T-helper 1 cell treated with Interleukin-12 subunit alpha and Interleukin-12 subunit beta and Interleukin-4 antibody, amounts not matched to agents 30 ng/mL and 1 ng/mL, for 36 hours (primary cell): ENCODE results near the gene LCOR. TPM values are rescaled to one million over a fixed set of nuclear protein-coding genes. Genes with fewer than 3 reads are reported as not detected.

Experiments used
- intact Hi-C: fragments of 100-400 bp; cut with micrococcal nuclease; formaldehyde crosslinking; loops from one replicate; pipeline ENCODE4 v1.15.1; 2024
- total RNA-seq: library from RNA; stranded (reverse); gene quantifications from 2 replicates; pipeline ENCODE4 v1.2.3, GENCODE V29; 2022

LCOR gene
- total RNA-seq, 1 donor from 2014 or later = 30.5 TPM

DNA sequence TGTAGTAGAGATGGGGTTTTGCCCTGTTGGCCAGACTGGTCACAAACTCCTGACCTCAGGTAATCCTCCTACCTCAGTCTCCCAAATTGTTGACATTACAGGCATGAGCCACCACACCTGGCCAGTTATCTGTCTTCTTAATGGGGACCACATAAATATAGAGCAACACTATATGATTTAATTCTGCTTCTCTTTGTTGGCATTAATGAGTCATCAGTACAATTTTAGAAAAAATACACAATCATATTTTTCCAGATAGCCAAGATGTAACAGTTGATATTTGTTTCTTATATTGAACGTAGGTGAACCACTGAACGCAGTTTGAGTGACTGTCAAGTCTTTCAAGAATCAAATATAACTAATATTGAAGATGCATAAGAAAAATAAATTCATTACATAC lies 48.5 kb downstream of the LCOR start:
- intact Hi-C loops = no loop called here

DNA sequence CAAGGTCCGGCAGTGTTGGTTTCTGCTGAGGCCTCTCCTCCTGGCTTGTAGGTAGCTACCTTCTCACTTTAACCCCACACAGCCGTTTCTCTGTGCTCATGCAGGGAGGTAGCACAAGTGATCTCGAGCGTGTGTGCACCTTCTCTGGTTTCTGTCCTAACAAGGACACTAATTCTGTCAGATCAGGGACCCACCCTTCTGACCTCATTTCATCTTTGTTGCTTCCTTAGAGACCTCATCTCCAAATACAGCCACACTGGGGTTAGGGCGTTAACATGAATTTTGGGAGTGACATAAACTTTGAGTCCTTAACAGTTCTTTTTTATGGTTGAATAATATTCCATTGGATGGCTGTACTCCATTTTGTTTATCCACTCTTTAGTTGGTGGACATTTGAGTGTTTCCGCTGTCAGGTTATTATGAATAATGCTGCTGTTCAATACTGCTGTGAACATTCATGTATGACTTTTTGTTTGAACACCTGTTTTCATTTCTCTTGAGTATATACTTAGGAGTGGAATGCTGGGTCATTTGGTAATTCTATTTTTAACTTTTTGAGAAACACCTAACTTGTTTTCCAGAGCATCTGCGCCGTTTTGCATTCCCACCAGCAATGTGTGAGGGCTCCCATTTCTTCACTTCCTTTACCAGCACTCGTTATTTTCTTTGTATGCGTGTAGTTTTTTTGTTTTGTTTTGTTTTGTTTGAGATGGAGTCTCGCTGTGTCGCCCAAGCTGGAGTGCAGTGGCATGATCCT lies 57.5 kb downstream of the LCOR start:
- intact Hi-C loops = no loop called here

DNA sequence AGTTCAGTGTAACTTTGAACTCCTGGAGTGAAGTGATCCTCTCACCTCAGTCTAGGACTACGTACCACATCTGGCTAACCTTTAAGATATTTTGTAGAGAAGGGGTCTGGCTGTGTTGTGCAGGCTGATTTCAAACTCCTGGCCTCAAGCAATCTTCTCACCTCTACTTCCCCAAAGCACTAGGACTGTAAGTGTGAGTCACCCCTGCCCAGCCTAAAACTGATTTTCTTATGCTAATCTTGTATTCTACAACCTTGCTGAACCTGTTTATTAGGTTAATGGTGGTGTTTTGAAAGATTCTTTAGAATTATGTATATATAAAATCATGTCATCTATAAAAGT lies 58.0 kb downstream of the LCOR start:
- intact Hi-C loops = no loop called here

- intact Hi-C loops = no loop called here
Measured at GRCh38 chr10:96890580-96890979, 58.5 kb downstream of the LCOR start.

GRCh38 chr10:96891840-96892239 lies 59.7 kb downstream of the LCOR start:
- intact Hi-C loops = no loop called here

GRCh38 chr10:96895662-96896424 lies 63.7 kb downstream of the LCOR start:
- intact Hi-C loops = loop anchor here (2.0 kb wide), 2 partner anchors 15 to 65 kb away; no protein-coding TSS in a partner anchor

DNA sequence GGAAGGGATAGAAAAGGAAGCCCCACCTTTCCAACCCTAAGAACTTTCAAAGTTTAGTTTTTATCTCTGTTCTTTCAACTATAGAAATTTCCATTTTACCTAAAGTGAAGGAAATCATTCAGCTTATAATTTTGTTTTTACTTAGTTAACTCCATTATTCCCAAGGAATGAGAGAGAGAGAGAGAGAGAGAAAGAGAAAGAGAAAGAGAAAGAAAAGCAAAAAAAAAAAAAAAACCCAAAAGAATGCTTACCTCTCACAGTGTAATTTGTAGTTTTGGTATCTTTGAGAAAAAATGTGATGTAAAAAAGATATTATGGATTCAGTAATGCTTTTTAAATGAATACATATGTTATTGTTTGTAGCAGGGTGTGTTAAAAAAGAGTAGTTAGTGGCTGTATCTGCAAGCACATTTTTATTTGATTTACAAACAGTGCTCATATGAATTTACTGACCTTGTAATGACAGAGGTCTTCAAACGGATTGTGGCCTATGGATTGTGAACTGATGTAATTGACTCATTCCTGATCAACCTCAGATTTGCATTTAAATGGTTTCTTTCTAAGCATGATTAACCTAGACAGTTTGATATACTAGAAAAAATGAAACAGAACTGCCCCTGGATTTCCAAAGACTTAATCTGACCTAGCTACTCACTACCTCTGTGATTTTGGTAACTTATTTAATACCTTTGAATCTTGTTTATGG lies 64.9 kb downstream of the LCOR start:
- intact Hi-C loops = loop anchor here (2.0 kb wide), 2 partner anchors 14 to 66 kb away; no protein-coding TSS in a partner anchor

GRCh38 chr10:96902117-96902516 lies 70.0 kb downstream of the LCOR start:
- intact Hi-C loops = no loop called here

DNA sequence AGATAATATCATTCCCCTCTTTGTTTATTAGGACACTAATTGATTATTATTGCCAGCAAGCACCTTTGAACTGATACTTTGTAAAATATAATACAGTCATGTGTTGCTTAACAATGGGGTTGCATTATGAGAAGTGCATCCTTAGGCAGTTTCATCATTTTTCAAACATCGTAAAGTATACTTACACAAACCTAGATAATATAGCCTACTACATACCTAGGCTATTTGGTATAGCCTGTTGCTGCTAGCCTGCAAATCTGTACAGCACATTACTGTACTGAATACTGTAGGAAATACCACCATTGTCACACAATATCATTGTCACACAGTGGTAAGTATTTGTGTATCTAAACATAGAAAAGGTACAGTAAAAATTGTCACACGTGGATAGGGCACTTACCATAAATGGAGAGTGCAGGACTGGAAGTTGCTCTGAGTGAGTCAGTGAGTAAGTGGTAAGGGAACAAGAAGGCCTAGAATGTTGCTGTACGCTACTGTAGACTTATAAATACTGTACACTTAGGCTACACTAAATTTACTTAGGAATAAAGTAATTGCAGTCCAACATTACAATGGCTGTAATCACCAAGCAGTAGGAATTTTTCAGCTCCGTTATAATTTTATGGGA lies 70.7 kb downstream of the LCOR start:
- intact Hi-C loops = no loop called here

GRCh38 chr10:96904648-96905047 lies 72.5 kb downstream of the LCOR start:
- intact Hi-C loops = no loop called here

GRCh38 chr10:96906864-96907263 lies 74.8 kb downstream of the LCOR start:
- intact Hi-C loops = loop anchor here (2.0 kb wide), 1 partner anchor 266 kb away; no protein-coding TSS in a partner anchor

- intact Hi-C loops = loop anchor here (1.0 to 2.0 kb wide), 3 partner anchors 14 to 115 kb away; partner anchors contain the start of gene LCOR
Measured at GRCh38 chr10:96910488-96911395, 78.6 kb downstream of the LCOR start.

GRCh38 chr10:96912405-96912804 lies 80.3 kb downstream of the LCOR start:
- intact Hi-C loops = no loop called here

- intact Hi-C loops = no loop called here
Measured at GRCh38 chr10:96913906-96914305, 81.8 kb downstream of the LCOR start.

DNA sequence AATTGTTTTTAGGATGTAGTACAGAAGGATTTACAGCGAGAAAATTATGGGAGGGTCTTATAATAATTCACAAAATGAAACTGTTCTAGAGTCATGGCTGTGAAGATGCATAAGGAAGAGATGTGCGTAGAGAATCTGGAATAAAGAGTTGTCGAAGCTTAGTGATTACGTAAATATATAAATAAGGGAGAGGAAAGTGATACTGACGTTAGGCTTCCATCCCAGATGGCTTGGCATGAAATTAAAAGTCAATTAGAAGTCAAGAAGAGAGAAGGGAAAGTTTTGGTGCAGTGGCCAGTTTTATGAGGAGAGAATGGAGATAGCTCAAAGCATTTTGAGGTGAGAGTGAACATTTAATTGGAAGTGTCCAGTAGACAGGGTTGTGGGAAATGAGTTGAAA lies 85.5 kb downstream of the LCOR start:
- intact Hi-C loops = no loop called here

DNA sequence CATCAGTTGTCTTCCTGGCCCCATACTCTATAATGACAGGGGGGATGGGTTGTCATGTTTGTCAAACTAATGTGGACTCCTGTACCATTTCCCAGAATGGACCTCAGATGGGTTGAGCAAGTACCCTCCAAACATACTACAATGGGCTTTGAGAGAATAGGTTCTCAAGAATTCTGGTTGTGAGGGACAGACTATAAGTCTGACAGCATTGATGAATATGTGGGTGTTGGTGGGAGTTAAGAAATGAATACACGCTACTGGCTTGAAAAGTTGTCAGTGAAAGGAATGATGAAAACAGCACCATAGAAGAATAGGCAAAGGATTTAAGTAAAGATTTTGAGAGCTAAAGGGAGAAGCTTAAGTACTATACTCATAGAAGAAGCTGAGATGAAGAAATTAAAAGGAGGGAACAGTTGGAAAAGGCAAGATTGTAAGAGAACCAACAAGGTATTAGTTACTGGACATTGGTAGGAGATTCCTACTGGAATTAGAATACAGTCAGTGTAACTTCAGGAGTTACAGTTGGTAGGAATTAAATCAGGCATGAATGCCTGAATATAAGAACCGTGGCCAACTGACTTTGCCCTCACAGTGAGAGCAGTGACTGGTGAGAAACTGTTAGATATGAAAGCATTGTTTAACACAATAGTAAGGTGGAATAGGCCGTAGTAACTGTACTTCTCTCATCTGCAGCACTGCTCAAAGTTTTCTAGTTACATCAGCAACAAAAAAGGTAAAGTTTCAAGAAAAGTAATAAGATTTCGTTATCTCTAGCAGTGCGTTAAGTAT lies 86.3 kb downstream of the LCOR start:
- intact Hi-C loops = no loop called here

- intact Hi-C loops = no loop called here
Measured at GRCh38 chr10:96919785-96920430, 87.8 kb downstream of the LCOR start.

GRCh38 chr10:96921655-96922054 lies 89.6 kb downstream of the LCOR start:
- intact Hi-C loops = no loop called here
